Upper lobe of right lung (tissue), 1 donor: ENCODE measurements around the gene TSC1. TPM values are rescaled to one million over a fixed set of nuclear protein-coding genes. Genes with fewer than 3 reads are reported as not detected.

Experiments used
- ATAC-seq: fragments of 200-7000 bp; cut with Tn5 transposase; one replicate; pipeline ENCODE4 v1.9.1; 2020; ENCODE audit warnings: mild to moderate bottlenecking, moderate library complexity
- DNase-seq: peaks from one replicate; pipeline ENCODE4 v3.0.0-alpha.2; 2020
- H3K27ac ChIP-seq: fragments of 200-600 bp; one replicate; pipeline ENCODE4 v1.8.0; 2022
- H3K27me3 ChIP-seq: fragments of 200-600 bp; one replicate; pipeline ENCODE4 v1.8.0; 2022; ENCODE audit warnings: mild to moderate bottlenecking
- H3K36me3 ChIP-seq: fragments of 200-600 bp; one replicate; pipeline ENCODE4 v1.8.0; 2022
- H3K4me1 ChIP-seq: fragments of 200-600 bp; one replicate; pipeline ENCODE4 v1.8.0; 2022
- H3K4me3 ChIP-seq: fragments of 200-600 bp; one replicate; pipeline ENCODE4 v1.8.0; 2022; ENCODE audit warnings: mild to moderate bottlenecking
- H3K9me3 ChIP-seq: fragments of 200-600 bp; one replicate; pipeline ENCODE4 v1.8.0; 2022
- CTCF ChIP-seq: fragments of 200-600 bp; IDR thresholded peaks from one replicate; pipeline ENCODE4 v1.8.0; 2022; ENCODE audit warnings: antibody characterized with exemption
- intact Hi-C: fragments of 100-400 bp; cut with DNase I; formaldehyde crosslinking; loops from one replicate; pipeline ENCODE4 v1.11.0; 2022
- total RNA-seq: library from RNA; stranded (reverse); fragmentation: NEBNext Ultra II Directional; extraction: Animal tissue kit (Norgen Biotek cat#: 25700); gene quantifications from one replicate; pipeline ENCODE4 v1.2.1, GENCODE V29; 2021
- donor health status: DM: no; HTN: yes; CAD: no; lungs with severe emphysema.

Gene TSC1
- total RNA-seq, 1 donor from 2014 or later: 44.9 TPM

- H3K27me3 ChIP-seq: no peaks in the 10 kb centered on the region
- no peaks in the 10 kb centered on the region for H3K9me3 ChIP-seq
- no peak overlapping the region for H3K27ac ChIP-seq
- no peak overlapping the region for H3K4me3 ChIP-seq
- H3K4me1 ChIP-seq: no peaks in the 10 kb centered on the region
- peaks cover 100% of the 10 kb centered on the region for H3K36me3 ChIP-seq
- ATAC-seq (no peak), DNase-seq (no peak)
- intact Hi-C loops: no loop called here
- TF ChIP-seq CTCF: no peak
Observed at GRCh38 chr9:132923346-132923902, 21.0 kb downstream of the TSC1 start.

- Histone ChIP-seq H3K36me3 (peaks cover 100% of the 10 kb centered on the region), H3K9me3 (no peaks in the 10 kb centered on the region), H3K4me3 (no peak overlapping the region), H3K4me1 (no peaks in the 10 kb centered on the region), H3K27ac (no peak overlapping the region), H3K27me3 (no peaks in the 10 kb centered on the region)
- ATAC-seq (no peak), DNase-seq (no peak)
- TF ChIP-seq CTCF: no peak
- intact Hi-C loops: no loop called here
Observed at GRCh38 chr9:132919614-132920268, 24.7 kb downstream of the TSC1 start.

- no peak overlapping the region for H3K27ac ChIP-seq
- intact Hi-C loops: no loop called here
- no peaks in the 10 kb centered on the region for H3K9me3 ChIP-seq
- peaks cover 89% of the 10 kb centered on the region for H3K36me3 ChIP-seq
- no peak for ATAC-seq
- no peak overlapping the region for H3K4me3 ChIP-seq
- TF ChIP-seq CTCF: no peak
- DNase-seq: no peak
- H3K27me3 ChIP-seq: no peaks in the 10 kb centered on the region
- no peaks in the 10 kb centered on the region for H3K4me1 ChIP-seq
Observed at GRCh38 chr9:132914924-132915323, 29.5 kb downstream of the TSC1 start.

GRCh38 chr9:132912131-132912530 lies 32.3 kb downstream of the TSC1 start:
- intact Hi-C loops: no loop called here
- no peak for TF ChIP-seq CTCF
- no peaks in the 10 kb centered on the region for H3K4me1 ChIP-seq
- no peak for ATAC-seq
- no peaks in the 10 kb centered on the region for H3K9me3 ChIP-seq
- peaks cover 78% of the 10 kb centered on the region for H3K36me3 ChIP-seq
- no peak for DNase-seq
- H3K27me3 ChIP-seq: no peaks in the 10 kb centered on the region
- H3K27ac ChIP-seq: no peak overlapping the region
- H3K4me3 ChIP-seq: no peak overlapping the region

- DNase-seq (no peak), ATAC-seq (no peak)
- no peaks in the 10 kb centered on the region for H3K27me3 ChIP-seq
- no peak for TF ChIP-seq CTCF
- no peaks in the 10 kb centered on the region for H3K9me3 ChIP-seq
- no peak overlapping the region for H3K27ac ChIP-seq
- intact Hi-C loops: no loop called here
- no peaks in the 10 kb centered on the region for H3K4me1 ChIP-seq
- no peak overlapping the region for H3K4me3 ChIP-seq
- peaks cover 71% of the 10 kb centered on the region for H3K36me3 ChIP-seq
Observed at GRCh38 chr9:132910376-132910775, 34.0 kb downstream of the TSC1 start.
